Large intestine (tissue), 12 donors: ENCODE data around the gene CEP43. TPM values are rescaled to one million over a fixed set of nuclear protein-coding genes. Genes with fewer than 3 reads are reported as not detected.
"Not testable (repeated sequence)": the region's sequence is repeated elsewhere in the genome, so short reads cannot be mapped to it uniquely, and the experiment has no call there.

Source experiments
- DNase-seq, 2 donors: peaks; one replicate each; pipeline versions ENCODE4 v3.0.0 to v3.0.0-alpha.2; 2013
- H3K27ac ChIP-seq: one replicate; pipeline ENCODE4 v1.5.1; 2013; ENCODE audit warnings: low read length
- H3K27me3 ChIP-seq: 2 replicates; pipeline ENCODE4 v1.6.1; 2013; ENCODE audit warnings: low read length; ENCODE audit not compliant: control insufficient read depth, insufficient read depth
- H3K36me3 ChIP-seq: 2 replicates; pipeline ENCODE4 v1.6.1; 2013; ENCODE audit warnings: low read length; ENCODE audit not compliant: control insufficient read depth, insufficient read depth
- H3K4me1 ChIP-seq: one replicate; pipeline ENCODE4 v1.6.1; 2013; ENCODE audit warnings: low read length; ENCODE audit not compliant: control insufficient read depth, insufficient read depth
- H3K4me3 ChIP-seq: one replicate; pipeline ENCODE4 v1.5.1; 2013; ENCODE audit warnings: low read length
- H3K9me3 ChIP-seq: one replicate; pipeline ENCODE4 v1.6.1; 2013; ENCODE audit warnings: mild to moderate bottlenecking, low read depth, low read length, moderate library complexity; ENCODE audit not compliant: control insufficient read depth
- WGBS: methylation state at CpG from one replicate; pipeline ENCODE4 v1.1.5; 2013; ENCODE audit warnings: low lambda C conversion rate; ENCODE audit not compliant: insufficient coverage; 5-methylcytosine and 5-hydroxymethylcytosine counted together
- long read RNA-seq, 11 donors: transcript quantifications; one replicate each; lab custom pipeline, GENCODE V29; 2026
- polyA plus RNA-seq: library from polyadenylated mRNA; unstranded; fragments of 120-200 nt; gene quantifications from one replicate; pipeline ENCODE4 v1.2.1, GENCODE V29; 2013

Gene CEP43
- 40.9 TPM for polyA plus RNA-seq
- long read RNA-seq, donor 1, partial matches to known transcripts: 0 of 1 reads
- long read RNA-seq, donor 1, other reads (novel, unspliced or antisense): 0 of 1 reads
- long read RNA-seq, donor 2, full-length matches to known transcripts: 4 of 19 reads
- long read RNA-seq, donor 2, partial matches to known transcripts: 15 of 19 reads
- long read RNA-seq, donor 2, other reads (novel, unspliced or antisense): 0 of 19 reads
- long read RNA-seq, donor 3, full-length matches to known transcripts: 6 of 6 reads
- long read RNA-seq, donor 3, partial matches to known transcripts: 0 of 6 reads
- long read RNA-seq, donor 3, other reads (novel, unspliced or antisense): 0 of 6 reads
- long read RNA-seq, donor 4, partial matches to known transcripts: 0 of 1 reads
- long read RNA-seq, donor 4, other reads (novel, unspliced or antisense): 0 of 1 reads
- long read RNA-seq, donor 5, full-length matches to known transcripts: 2 of 2 reads
- long read RNA-seq, donor 5, partial matches to known transcripts: 0 of 2 reads
- long read RNA-seq, donor 5, other reads (novel, unspliced or antisense): 0 of 2 reads
- long read RNA-seq, donor 6, full-length matches to known transcripts: 7 of 7 reads
- long read RNA-seq, donor 6, partial matches to known transcripts: 0 of 7 reads
- long read RNA-seq, donor 6, other reads (novel, unspliced or antisense): 0 of 7 reads
- long read RNA-seq, donor 7: 0 reads
- long read RNA-seq, donor 8, partial matches to known transcripts: 46 of 50 reads
- long read RNA-seq, donor 8, other reads (novel, unspliced or antisense): 0 of 50 reads
- long read RNA-seq, donor 9, partial matches to known transcripts: 10 of 13 reads
- long read RNA-seq, donor 9, other reads (novel, unspliced or antisense): 0 of 13 reads
- long read RNA-seq, donor 10, partial matches to known transcripts: 0 of 1 reads
- long read RNA-seq, donor 10, other reads (novel, unspliced or antisense): 0 of 1 reads
- long read RNA-seq, donor 11, transcript FGFR1OP-201 (12 exons, 1,484 nt): major isoform, 5 of 5 reads
- long read RNA-seq, donor 11, partial matches to known transcripts: 0 of 5 reads
- long read RNA-seq, donor 11, other reads (novel, unspliced or antisense): 0 of 5 reads

DNA sequence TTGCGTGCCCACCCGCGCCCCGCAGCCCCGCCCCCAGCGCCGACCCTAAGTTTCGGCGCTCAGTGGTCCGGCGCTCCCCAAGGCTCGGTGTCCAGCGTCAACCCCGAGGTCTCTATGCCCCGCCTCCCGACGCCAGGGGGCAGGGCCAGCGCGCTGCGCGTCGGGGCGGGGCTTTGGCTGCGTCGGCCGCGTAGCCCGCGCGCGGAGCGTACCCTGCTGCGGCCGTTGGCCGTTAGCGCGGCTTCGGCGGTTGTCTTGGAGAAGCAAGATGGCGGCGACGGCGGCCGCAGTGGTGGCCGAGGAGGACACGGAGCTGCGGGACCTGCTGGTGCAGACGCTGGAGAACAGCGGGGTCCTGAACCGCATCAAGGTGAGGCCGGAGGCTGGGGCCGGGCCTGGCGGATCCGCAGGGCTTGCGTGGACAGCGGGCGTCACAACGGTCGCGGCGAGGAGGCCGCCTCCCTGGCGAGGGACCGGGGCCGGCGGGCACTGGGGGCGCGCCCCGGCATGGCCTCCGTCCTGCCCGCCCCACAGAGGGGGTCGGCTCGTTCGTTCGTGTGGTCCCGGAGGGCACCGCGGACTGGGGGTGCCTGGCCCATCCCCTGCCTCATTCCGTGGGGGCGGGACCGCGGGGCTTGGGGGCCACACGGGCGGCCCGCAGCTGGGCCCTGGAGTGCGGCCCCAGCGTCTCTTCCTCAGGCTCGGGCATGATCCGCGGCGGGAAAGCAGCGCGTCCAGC lies at the start of gene CEP43:
Gene CEP43, plus strand, starts transcription at position 253 of the 739 bp plus-strand sequence. Its CDS starts 16 bp downstream, at position 269.
- no peaks in the 10 kb centered on the region for H3K9me3 ChIP-seq
- H3K27ac ChIP-seq: peak within 1 kb of the TSS; percentile 71
- H3K36me3 ChIP-seq: peaks cover 8% of the 10 kb centered on the region
- peak; percentile 97 for DNase-seq
- peaks cover 9% of the 10 kb centered on the region for H3K4me1 ChIP-seq
- no CpG with 5 or more reads among the region's 93 CpGs for WGBS
- no peaks in the 10 kb centered on the region for H3K27me3 ChIP-seq
- H3K4me3 ChIP-seq: peak within 1 kb of the TSS; percentile 90

- Histone ChIP-seq H3K36me3 (peaks cover 39% of the 10 kb centered on the region), H3K27ac (no peak overlapping the region)
- no peak for DNase-seq
These were observed 49.4 kb upstream of the CEP43 start for GRCh38 chr6:166949528-166950442.

GRCh38 chr6:166950443-166950821 lies 48.8 kb upstream of the CEP43 start:
- no peak overlapping the region for H3K27ac ChIP-seq
- H3K4me1 ChIP-seq: no peaks in the 10 kb centered on the region
- H3K9me3 ChIP-seq: peaks cover 5% of the 10 kb centered on the region
- H3K27me3 ChIP-seq: no peaks in the 10 kb centered on the region
- WGBS: no CpG with 5 or more reads among the region's 10 CpGs
- peaks cover 36% of the 10 kb centered on the region for H3K36me3 ChIP-seq
- no peak overlapping the region for H3K4me3 ChIP-seq
- DNase-seq: no peak

More at GRCh38 chr6:166949528-166950442, 49.4 kb upstream of the CEP43 start:
- no peaks in the 10 kb centered on the region for H3K4me1 ChIP-seq
- H3K4me3 ChIP-seq: no peak overlapping the region
- no peaks in the 10 kb centered on the region for H3K9me3 ChIP-seq
- WGBS: no CpG with 5 or more reads among the region's 9 CpGs
- H3K27me3 ChIP-seq: no peaks in the 10 kb centered on the region

DNA sequence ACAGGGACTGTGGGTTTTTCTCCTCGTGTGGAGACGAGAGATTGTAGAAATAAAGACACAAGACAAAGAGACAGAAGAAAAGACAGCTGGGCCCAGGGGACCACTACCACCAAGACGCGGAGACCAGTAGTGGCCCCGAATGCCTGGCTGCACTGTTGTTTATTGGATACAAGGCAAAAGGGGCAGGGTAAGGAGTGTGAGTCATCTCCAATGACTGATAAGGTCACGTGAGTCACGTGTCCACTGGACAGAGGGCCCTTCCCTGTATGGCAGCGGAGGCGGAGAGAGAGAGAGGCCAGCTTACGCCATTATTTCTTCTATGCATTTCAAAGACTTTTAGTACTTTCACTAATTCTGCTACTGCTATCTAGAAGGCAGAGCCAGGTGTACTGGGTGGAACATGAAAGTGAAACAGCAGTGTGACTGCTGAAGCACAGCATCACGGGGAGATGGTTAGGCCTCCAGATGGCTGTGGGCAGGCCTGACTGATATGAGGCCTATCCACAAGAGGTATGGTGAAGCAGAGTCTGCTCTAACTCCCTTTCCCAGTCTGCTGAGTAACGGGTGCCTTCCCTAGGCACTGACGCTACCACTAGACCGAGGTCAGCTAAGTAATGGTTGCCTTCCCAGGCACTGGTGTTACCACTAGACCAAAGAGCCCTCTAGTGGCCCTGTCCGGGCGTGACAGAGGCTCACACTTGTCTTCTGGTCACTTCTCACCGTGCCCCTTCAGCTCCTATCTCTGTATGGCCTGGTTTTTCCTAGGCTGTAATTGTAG lies 48.1 kb upstream of the CEP43 start:
- H3K9me3 ChIP-seq, H3K27me3 ChIP-seq, H3K4me1 ChIP-seq, H3K4me3 ChIP-seq, H3K27ac ChIP-seq: not testable (repeated sequence)
- 100% methylated on average over 1 of the region's 17 CpGs for WGBS
- DNase-seq: peak in 1 of 2 donors; percentile 39
- peaks cover 32% of the 10 kb centered on the region for H3K36me3 ChIP-seq

DNA sequence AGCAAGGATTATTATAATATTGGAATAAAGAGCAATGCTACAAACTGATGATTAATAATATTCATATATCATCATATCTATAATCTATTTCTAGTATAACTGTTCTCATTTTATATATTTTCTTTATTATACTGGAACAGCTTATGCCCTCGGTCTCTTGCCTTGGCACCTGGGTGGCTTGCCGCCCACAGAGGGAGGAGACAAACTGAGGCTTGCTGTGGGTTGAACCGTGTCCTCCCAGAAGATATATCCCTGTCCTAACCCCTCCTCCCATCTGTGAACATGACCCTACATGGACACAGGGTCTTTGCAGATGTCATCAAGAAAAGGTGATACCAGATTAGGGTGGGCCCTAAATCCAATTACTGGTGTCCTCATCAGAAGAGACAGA lies 47.5 kb upstream of the CEP43 start:
- Histone ChIP-seq H3K4me3 (no peak overlapping the region), H3K9me3 (peaks cover 5% of the 10 kb centered on the region), H3K4me1 (no peaks in the 10 kb centered on the region), H3K36me3 (peaks cover 26% of the 10 kb centered on the region), H3K27ac (no peak overlapping the region), H3K27me3 (no peaks in the 10 kb centered on the region)
- WGBS: no CpG with 5 or more reads among the region's 3 CpGs
- no peak for DNase-seq

DNA sequence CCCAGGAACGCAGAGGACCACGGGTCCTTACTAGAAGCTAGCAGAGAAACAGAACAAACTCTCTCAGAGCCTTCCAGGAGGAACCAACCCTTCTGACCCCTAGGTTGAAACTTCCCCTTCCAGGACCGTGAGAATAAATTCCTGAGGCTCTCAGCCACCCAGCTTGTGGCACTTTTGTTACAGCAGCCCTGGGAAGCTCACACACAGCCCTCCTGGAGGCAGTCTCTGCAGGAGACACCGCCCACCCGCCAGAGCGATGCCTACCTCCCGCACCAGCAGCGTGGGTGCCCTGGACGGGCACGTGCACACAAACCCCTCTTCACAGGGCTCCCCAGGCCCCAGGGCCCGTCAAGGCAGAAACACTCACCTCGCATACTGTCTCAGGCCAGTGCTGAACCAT lies 47.1 kb upstream of the CEP43 start:
- no peaks in the 10 kb centered on the region for H3K4me1 ChIP-seq
- no CpG with 5 or more reads among the region's 12 CpGs for WGBS
- peaks cover 22% of the 10 kb centered on the region for H3K36me3 ChIP-seq
- no peak overlapping the region for H3K27ac ChIP-seq
- DNase-seq: no peak
- no peaks in the 10 kb centered on the region for H3K27me3 ChIP-seq
- H3K9me3 ChIP-seq: peaks cover 5% of the 10 kb centered on the region
- H3K4me3 ChIP-seq: no peak overlapping the region

- Histone ChIP-seq H3K4me3 (no peak overlapping the region), H3K27me3 (no peaks in the 10 kb centered on the region), H3K27ac (no peak overlapping the region), H3K36me3 (peaks cover 15% of the 10 kb centered on the region), H3K9me3 (peaks cover 5% of the 10 kb centered on the region), H3K4me1 (peaks cover 5% of the 10 kb centered on the region)
- no peak for DNase-seq
- WGBS: 100% methylated on average over 2 of the region's 17 CpGs
These were observed 46.4 kb upstream of the CEP43 start for GRCh38 chr6:166952567-166953486.

DNA sequence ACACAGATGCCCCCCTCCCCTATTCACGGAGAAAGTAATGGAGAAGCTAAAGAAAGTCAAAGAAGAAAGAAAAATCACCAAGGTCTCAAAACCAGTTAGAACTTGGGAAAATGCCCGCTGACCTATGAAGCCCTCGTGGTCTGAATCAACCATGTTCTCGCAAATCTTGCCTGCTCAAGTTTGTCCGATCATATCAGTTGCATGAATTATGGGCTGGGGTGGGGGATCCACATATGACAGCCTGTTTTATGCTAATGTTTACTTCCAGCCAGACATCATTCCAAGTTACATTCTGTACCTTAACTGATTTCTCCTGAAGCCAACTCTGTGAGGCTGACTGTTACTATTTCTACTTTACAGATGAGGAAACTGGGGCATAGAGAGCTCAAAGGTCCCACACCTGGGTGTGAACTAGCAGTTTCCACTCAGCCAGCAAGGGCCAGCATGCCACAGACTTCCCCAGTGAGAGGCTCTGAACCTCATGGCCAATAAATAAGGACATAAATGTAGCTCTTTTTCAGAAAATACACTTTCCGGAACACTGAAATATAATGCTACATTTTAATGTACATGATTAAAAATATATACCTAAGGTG lies 45.0 kb upstream of the CEP43 start:
- 100% methylated on average over 1 of the region's 6 CpGs for WGBS
- Histone ChIP-seq H3K36me3 (peaks cover 14% of the 10 kb centered on the region), H3K27me3 (no peaks in the 10 kb centered on the region), H3K4me1 (peaks cover 8% of the 10 kb centered on the region), H3K9me3 (peaks cover 5% of the 10 kb centered on the region), H3K27ac (no peak overlapping the region), H3K4me3 (no peak overlapping the region)
- no peak for DNase-seq
